ENCODE results near the gene P2RX4. TPM values are rescaled to one million over a fixed set of nuclear protein-coding genes. Genes with fewer than 3 reads are reported as not detected.
A peak's percentile ranks its signal among the peaks of the same experiment; 100 is the strongest.
"Not testable (repeated sequence)": the region's sequence is repeated elsewhere in the genome, so short reads cannot be mapped to it uniquely, and the experiment has no call there.

The P2RX4 gene
- total and polyA plus RNA-seq, 2 of the 8 experiments (the other 6 are each of a cell fraction or from before 2014, with no cell fraction given) = 9.5 to 12.2 TPM

DNA sequence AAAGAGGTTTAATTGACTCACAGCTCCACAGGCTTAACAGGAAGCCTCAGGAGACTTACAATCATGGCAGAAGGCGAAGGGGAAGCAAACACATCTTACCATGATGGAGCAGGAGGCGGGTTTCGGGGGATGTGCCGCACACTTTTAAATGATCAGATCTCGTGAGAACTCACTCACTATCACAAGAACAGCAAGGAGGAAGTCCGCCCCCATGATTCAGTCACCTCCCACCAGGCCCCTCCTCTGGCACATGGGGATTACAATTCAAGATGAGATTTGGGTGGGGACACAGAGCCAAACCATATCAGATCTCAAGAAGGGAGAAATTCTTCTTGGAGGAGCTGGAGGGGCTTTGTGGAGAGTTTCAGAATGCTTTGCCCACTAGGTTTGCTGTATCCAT, 45.1 kb upstream of the P2RX4 start:
- WGBS, 2 experiments (ENCODE audit: extremely low coverage in 1 of 2, insufficient coverage in 1 of 2, insufficient read length in 1 of 2, insufficient replicate concordance in 2 of 2, low coverage in 1 of 2, low lambda C conversion rate in 2 of 2, missing lambda C conversion rate in 1 of 2) = 88% methylated on average over 6 of the region's 6 CpGs; no CpG with 5 or more reads in 1 of the 2 experiments
- H3K27ac ChIP-seq (ENCODE audit: low read depth, low read length); H3K4me1 ChIP-seq (replicated peaks in 1 of 4; ENCODE audit: control insufficient read depth in 3 of 4, insufficient read depth in 4 of 4, low read length in 3 of 4); H3K4ac ChIP-seq (replicated peaks; ENCODE audit: insufficient read length, low read depth, low read length); DNase-seq (ENCODE audit: low read depth in 1 of 2, low spot score in 2 of 2); H3K14ac ChIP-seq (ENCODE audit: insufficient read length); H3K56ac ChIP-seq (replicated peaks; ENCODE audit: insufficient read length, low read depth, low read length); H3K18ac ChIP-seq (ENCODE audit: extremely low read depth, low read length); H4K20me1 ChIP-seq (replicated peaks in 1 of 2; ENCODE audit: control insufficient read depth in 1 of 2, insufficient read depth in 2 of 2, low read length in 2 of 2); H3K4me2 ChIP-seq (ENCODE audit: insufficient read depth in 1 of 2, low read depth in 2 of 2, low read length in 2 of 2); H3K36me3 ChIP-seq (ENCODE audit: control insufficient read depth in 2 of 4, insufficient read depth in 4 of 4, low read length in 3 of 4); H2AK5ac ChIP-seq (ENCODE audit: low read depth, low read length); H3K4me3 ChIP-seq (ENCODE audit: extremely low read depth in 1 of 4, insufficient read depth in 2 of 4, low read depth in 3 of 4, low read length in 4 of 4); H3K9me3 ChIP-seq (ENCODE audit: insufficient read depth in 2 of 2, low read depth in 1 of 2, low read length in 1 of 2); H2BK20ac ChIP-seq (ENCODE audit: low read length); H3K23me2 ChIP-seq (ENCODE audit: low read depth, low read length); H2AFZ ChIP-seq (ENCODE audit: low read length); H3K27me3 ChIP-seq (replicated peaks in 1 of 4; ENCODE audit: control insufficient read depth in 3 of 4, extremely low read depth in 1 of 4, insufficient read depth in 3 of 4, low read length in 3 of 4); POLR2A ChIA-PET (ENCODE audit: partially characterized antibody); H3K9ac ChIP-seq (replicated peaks in 1 of 4; ENCODE audit: extremely low read depth in 1 of 4, low read depth in 3 of 4, low read length in 3 of 4); H3K23ac ChIP-seq (ENCODE audit: insufficient read length); H4K5ac ChIP-seq (ENCODE audit: insufficient read length, low read depth, low read length); H3K79me1 ChIP-seq (ENCODE audit: low read depth, low read length); H4K91ac ChIP-seq (replicated peaks; ENCODE audit: insufficient read length, low read length); FAIRE-seq; H2BK15ac ChIP-seq (ENCODE audit: low read length); H3K79me2 ChIP-seq (ENCODE audit: control insufficient read depth in 1 of 2, insufficient read depth in 2 of 2, low read length in 2 of 2); H2BK12ac ChIP-seq (ENCODE audit: low read depth, low read length); H2BK5ac ChIP-seq (ENCODE audit: low read depth, low read length); H2BK120ac ChIP-seq (replicated peaks; ENCODE audit: low read depth, low read length): not testable (repeated sequence)
- peak overlapping the region; percentile 89; the same call in 1 of the 2 replicates for H4K8ac ChIP-seq (ENCODE audit: extremely low read depth, insufficient read depth, low read length)
- CTCF ChIA-PET (ENCODE audit: partially characterized antibody) = interaction anchor here (0.6 to 1.1 kb wide), 2 partner anchors 14 to 186 kb away, joined by 3 read pairs; partner anchors contain the start of gene HNF1A
